Measurements from ENCODE around the gene ZFP1. TPM values are rescaled to one million over a fixed set of nuclear protein-coding genes. Genes with fewer than 3 reads are reported as not detected.
"Not testable (repeated sequence)": the region's sequence is repeated elsewhere in the genome, so short reads cannot be mapped to it uniquely, and the experiment has no call there.

Gene ZFP1
- total RNA-seq, 2 donors from 2014 or later, result 5.9 to 6.8 TPM

GRCh38 chr16:75111961-75112733, 36.2 kb upstream of the ZFP1 start:
- intact Hi-C loops (cut with DNase I), result loop anchor here (1.0 to 10.0 kb wide), 4 partner anchors 113 to 297 kb away; partner anchors contain the start of gene ZNRF1 (in 1 of the 2)
- ATAC-seq, result no peak
- peak; percentile 59 for DNase-seq

GRCh38 chr16:75112734-75113491, 35.4 kb upstream of the ZFP1 start:
- DNase-seq (no peak), ATAC-seq (no peak)
- intact Hi-C loops (cut with DNase I), result loop anchor here in 1 of 2 donors (10.0 kb wide), 2 partner anchors 238 to 298 kb away; no protein-coding TSS in a partner anchor

GRCh38 chr16:75113541-75114121, 34.7 kb upstream of the ZFP1 start:
- no peak for DNase-seq
- intact Hi-C loops (cut with DNase I), result loop anchor here in 1 of 2 donors (10.0 kb wide), 2 partner anchors 239 to 299 kb away; no protein-coding TSS in a partner anchor
- no peak for ATAC-seq

- DNase-seq (no peak), ATAC-seq (no peak)
- intact Hi-C loops (cut with DNase I), result loop anchor here in 1 of 2 donors (10.0 kb wide), 2 partner anchors 240 to 300 kb away; no protein-coding TSS in a partner anchor
Measured at GRCh38 chr16:75114179-75114945, 34.0 kb upstream of the ZFP1 start.

- DNase-seq (no peak), ATAC-seq (no peak)
- intact Hi-C loops (cut with DNase I), result loop anchor here in 1 of 2 donors (10.0 kb wide), 2 partner anchors 240 to 300 kb away; no protein-coding TSS in a partner anchor
Measured at GRCh38 chr16:75114946-75115825, 33.1 kb upstream of the ZFP1 start.

GRCh38 chr16:75116081-75116910, 32.0 kb upstream of the ZFP1 start, which contains the start of gene LDHD:
Gene LDHD, minus strand, starts transcription at chr16:75116780. Its CDS starts 60 bp downstream, at chr16:75116720.
- intact Hi-C loops (cut with DNase I), result loop anchor here in 1 of 2 donors (10.0 kb wide), 2 partner anchors 241 to 301 kb away; no protein-coding TSS in a partner anchor
- DNase-seq (peak; percentile 84), ATAC-seq (peak; percentile 95)

- no peak for ATAC-seq
- no peak for DNase-seq
- intact Hi-C loops (cut with DNase I), result loop anchor here in 1 of 2 donors (10.0 kb wide), 2 partner anchors 242 to 302 kb away; no protein-coding TSS in a partner anchor
Measured at GRCh38 chr16:75116911-75117245, 31.4 kb upstream of the ZFP1 start.

GRCh38 chr16:75118943-75119539, 29.3 kb upstream of the ZFP1 start:
- ATAC-seq (no peak), DNase-seq (no peak)
- intact Hi-C loops (cut with DNase I), result loop anchor here in 1 of 2 donors (10.0 kb wide), 2 partner anchors 244 to 304 kb away; no protein-coding TSS in a partner anchor

- ATAC-seq (no peak), DNase-seq (no peak)
- intact Hi-C loops (cut with DNase I), result no loop called here
Measured at GRCh38 chr16:75120253-75120652, 28.1 kb upstream of the ZFP1 start.

GRCh38 chr16:75121949-75122568, 26.3 kb upstream of the ZFP1 start:
- DNase-seq (no peak), ATAC-seq (no peak)
- intact Hi-C loops (cut with DNase I), result no loop called here

- no peak for ATAC-seq
Measured at GRCh38 chr16:75122609-75123008, 25.7 kb upstream of the ZFP1 start.

GRCh38 chr16:75127713-75128415, 20.5 kb upstream of the ZFP1 start:
- DNase-seq (no peak), ATAC-seq (no peak)
- intact Hi-C loops (cut with DNase I), result no loop called here

More at GRCh38 chr16:75122609-75123008, 25.7 kb upstream of the ZFP1 start:
- intact Hi-C loops (cut with DNase I), result no loop called here
- no peak for DNase-seq

- ATAC-seq, DNase-seq: not testable (repeated sequence)
Measured at GRCh38 chr16:75129421-75130149, 18.7 kb upstream of the ZFP1 start.

GRCh38 chr16:75130150-75130771, 18.1 kb upstream of the ZFP1 start:
- DNase-seq (no peak), ATAC-seq (no peak)
- intact Hi-C loops (cut with DNase I), result loop anchor here in 1 of 2 donors (10.0 kb wide), 1 partner anchor 425 kb away; the partner anchor contains the start of gene MLKL

More at GRCh38 chr16:75129421-75130149, 18.7 kb upstream of the ZFP1 start:
- intact Hi-C loops (cut with DNase I), result loop anchor here in 1 of 2 donors (10.0 kb wide), 1 partner anchor 425 kb away; the partner anchor contains the start of gene MLKL

Measured in left cardiac atrium (tissue), 4 donors.